A549 (cell line): ENCODE measurements around the gene CHRNA4. TPM values are rescaled to one million over a fixed set of nuclear protein-coding genes. Genes with fewer than 3 reads are reported as not detected.

Experiments
- ATAC-seq, 2 experiments: fragments of 200-7000 bp in 1 of 2; fragments of >200 bp in 1 of 2; cut with Nextera tagmentation in 1 of 2; cut with Tn5 transposase in 1 of 2; 3 replicates each; pipeline versions ENCODE4 v1.8.0 to v1.9.1; 2018 to 2020; ENCODE audit warnings: mild to moderate bottlenecking in 1 of 2, moderate library complexity in 1 of 2
- CTCF ChIA-PET: fragments of 300-600 bp; sonication (Branson Sonifier 250); formaldehyde crosslinking; extraction: SDS; loops from one replicate; lab custom pipeline; 2021; ENCODE audit warnings: antibody characterized with exemption, inconsistent platforms; lab: Yijun Ruan, JAX
- POLR2A ChIA-PET: fragments of 350-600 bp; formaldehyde crosslinking; extraction: SDS; loops from one replicate; lab custom pipeline; 2021; ENCODE audit warnings: antibody characterized with exemption, inconsistent platforms; lab: Yijun Ruan, JAX
- DNase-seq, 2 experiments: peaks; one replicate each; pipeline versions ENCODE4 v3.0.0 to v3.0.0-alpha.2; 2011 to 2016; ENCODE audit warnings: low read depth in 1 of 2, low spot score in 1 of 2
- FAIRE-seq: peaks from 2 replicates; lab custom pipeline; 2011; peaks lifted over from hg19 to GRCh38; lab: Jason Lieb, UNC
- H3K27ac ChIP-seq, 2 experiments: fragments of >200 bp; sonication (Bioruptor Twin); formaldehyde crosslinking; 3 replicates each; pipeline ENCODE4 v1.5.1; 2016 to 2017
- H3K4me1 ChIP-seq: fragments of >200 bp; sonication (Bioruptor Twin); formaldehyde crosslinking; 3 replicates; pipeline ENCODE4 v1.6.1; 2016
- H3K4me2 ChIP-seq: fragments of >200 bp; sonication (Bioruptor Twin); formaldehyde crosslinking; 3 replicates; pipeline ENCODE4 v1.6.1; 2016
- H3K4me3 ChIP-seq: fragments of >200 bp; sonication (Bioruptor Twin); formaldehyde crosslinking; 3 replicates; pipeline ENCODE4 v1.5.1; 2016
- H3K9me3 ChIP-seq: fragments of >200 bp; sonication (Bioruptor Twin); formaldehyde crosslinking; 3 replicates; pipeline ENCODE4 v1.6.1; 2016
- BCL3 ChIP-seq: fragments of >200 bp; sonication (Bioruptor Twin); formaldehyde crosslinking; IDR thresholded peaks from 3 replicates; pipeline ENCODE4 v1.6.1; 2016
- CBX2 ChIP-seq: fragments of 200-600 bp; sonication (generic); IDR thresholded peaks from 2 replicates; pipeline ENCODE4 v1.6.1; 2016; ENCODE audit warnings: low read depth, mild to moderate bottlenecking, borderline replicate concordance
- CBX8 ChIP-seq: fragments of 200-600 bp; sonication (generic); IDR thresholded peaks from 2 replicates; pipeline ENCODE4 v1.6.1; 2016
- CEBPB ChIP-seq, 2 experiments: fragments of >200 bp in 1 of 2; sonication (Bioruptor Twin) in 1 of 2; formaldehyde crosslinking in 1 of 2; IDR thresholded peaks; 2 replicates each; pipeline ENCODE4 v1.6.1; 2012 to 2016
- EHF ChIP-seq: fragments of 250-450 bp; sonication (Bioruptor Pico); IDR thresholded peaks from 2 replicates; pipeline ENCODE4 v1.5.0; 2020; ENCODE audit warnings: mild to moderate bottlenecking
- EHMT2 ChIP-seq: fragments of 200-600 bp; sonication (generic); IDR thresholded peaks from 2 replicates; pipeline ENCODE4 v1.6.1; 2016; ENCODE audit warnings: antibody characterized with exemption, low read depth, mild to moderate bottlenecking, moderate library complexity
- ESRRA ChIP-seq: fragments of 150-350 bp; IDR thresholded peaks from 2 replicates; pipeline ENCODE4 v1.6.1; 2014; ENCODE audit warnings: mild to moderate bottlenecking, low read length, borderline replicate concordance
- HDAC2 ChIP-seq: fragments of 200-600 bp; sonication (generic); IDR thresholded peaks from 2 replicates; pipeline ENCODE4 v1.6.1; 2016
- HOXA7 ChIP-seq: fragments of 250-450 bp; sonication (Bioruptor Pico); IDR thresholded peaks from 2 replicates; pipeline ENCODE4 v1.5.0; 2020; ENCODE audit warnings: mild to moderate bottlenecking, moderate library complexity
- KDM5A ChIP-seq: fragments of 200-600 bp; sonication (generic); IDR thresholded peaks from 2 replicates; pipeline ENCODE4 v1.6.1; 2016; ENCODE audit warnings: antibody characterized with exemption, mild to moderate bottlenecking
- MAFK ChIP-seq: fragments of 450-650 bp; IDR thresholded peaks from 2 replicates; pipeline ENCODE4 v1.6.1; 2014; ENCODE audit not compliant: partially characterized antibody
- MAZ ChIP-seq: fragments of 150-350 bp; IDR thresholded peaks from 2 replicates; pipeline ENCODE4 v1.6.1; 2014; ENCODE audit warnings: antibody characterized with exemption, low read depth, low read length, borderline replicate concordance
- NPAS2 ChIP-seq: fragments of 250-450 bp; sonication (Bioruptor Pico); IDR thresholded peaks from 2 replicates; pipeline ENCODE4 v1.8.0; 2022; ENCODE audit warnings: mild to moderate bottlenecking, moderate library complexity, borderline replicate concordance
- NR3C1 ChIP-seq: fragments of >200 bp; sonication (Bioruptor Twin); formaldehyde crosslinking; IDR thresholded peaks from 3 replicates; pipeline ENCODE4 v1.6.1; 2017
- PBX3 ChIP-seq: IDR thresholded peaks from 2 replicates; pipeline ENCODE4 v1.6.1; 2012
- PHF8 ChIP-seq: fragments of 200-600 bp; sonication (generic); IDR thresholded peaks from 2 replicates; pipeline ENCODE4 v1.6.1; 2016; ENCODE audit warnings: low read depth, mild to moderate bottlenecking, antibody characterized with exemption, moderate library complexity, borderline replicate concordance
- POLR2A ChIP-seq: IDR thresholded peaks from 2 replicates; pipeline ENCODE4 v1.6.1; 2012; ENCODE audit warnings: mild to moderate bottlenecking, low read length
- POLR2AphosphoS2 ChIP-seq: conservative IDR thresholded peaks from 2 replicates; pipeline ENCODE4 v1.6.1; 2012; ENCODE audit warnings: low read length, improper control_type of control experiment, inconsistent platforms
- RARB ChIP-seq: fragments of 250-450 bp; sonication (Bioruptor Pico); IDR thresholded peaks from 2 replicates; pipeline ENCODE4 v1.8.0; 2021; ENCODE audit warnings: mild to moderate bottlenecking, moderate library complexity
- RCOR1 ChIP-seq: fragments of 150-350 bp; IDR thresholded peaks from 2 replicates; pipeline ENCODE4 v1.6.1; 2014; ENCODE audit warnings: antibody characterized with exemption, low read length, low read depth
- REST ChIP-seq: fragments of 200-600 bp; sonication (generic); IDR thresholded peaks from 2 replicates; pipeline ENCODE4 v1.6.1; 2016; ENCODE audit warnings: antibody characterized with exemption, mild to moderate bottlenecking, moderate library complexity
- RNF2 ChIP-seq: fragments of 200-600 bp; sonication (generic); IDR thresholded peaks from 2 replicates; pipeline ENCODE4 v1.6.1; 2016; ENCODE audit warnings: low read depth, mild to moderate bottlenecking, antibody characterized with exemption, moderate library complexity, borderline replicate concordance
- SMC3 ChIP-seq: fragments of >200 bp; sonication (Bioruptor Twin); formaldehyde crosslinking; IDR thresholded peaks from 3 replicates; pipeline ENCODE4 v1.6.1; 2018; ENCODE audit warnings: inconsistent platforms
- SREBF2 ChIP-seq: fragments of 450-650 bp; IDR thresholded peaks from 2 replicates; pipeline ENCODE4 v1.6.1; 2014; ENCODE audit warnings: mild to moderate bottlenecking, moderate library complexity
- USF2 ChIP-seq: fragments of 450-650 bp; IDR thresholded peaks from 2 replicates; pipeline ENCODE4 v1.6.1; 2014; ENCODE audit warnings: antibody characterized with exemption
- ZFP36 ChIP-seq: fragments of 450-650 bp; IDR thresholded peaks from 2 replicates; pipeline ENCODE4 v1.6.1; 2014; ENCODE audit warnings: borderline replicate concordance; ENCODE audit not compliant: partially characterized antibody
- WGBS: methylation state at CpG from one replicate; pipeline ENCODE4 v1.1.6; 2017; ENCODE audit errors: missing lambda C conversion rate; 5-methylcytosine and 5-hydroxymethylcytosine counted together
- polyA plus RNA-seq, 4 experiments: library from polyadenylated mRNA; depleted of rRNA in 3 of 4; stranded (reverse); fragments of >200 nt; fragmentation: RNase III in 1 of 4; extraction: RNeasy Plus Mini Kit Qiagen cat#74134 plus additional on column Dnase treatment in 1 of 4; gene quantifications; 2 replicates in 3 of 4; 3 replicates in 1 of 4; pipeline ENCODE4 v1.2.3, GENCODE V29; 2011 to 2017

CHRNA4 gene
- polyA plus RNA-seq, 2 of the 4 experiments (the other 2 are of a cell fraction): 0.03 to 0.23 TPM

- FAIRE-seq: no peak
- no peak overlapping the region for H3K27ac ChIP-seq
- DNase-seq: no peak
- ChIA-PET POLR2A (no interaction called here), CTCF (interaction anchor here (0.6 to 2.4 kb wide), 2 partner anchors 43 to 93 kb away, joined by 3 to 6 read pairs; no protein-coding TSS in a partner anchor)
- 62% methylated on average over 26 of the region's 28 CpGs for WGBS
- no peak overlapping the region for H3K4me3 ChIP-seq
- no peaks in the 10 kb centered on the region for H3K9me3 ChIP-seq
- TF ChIP-seq EHF (CRISPR knock-in tag) (no peak), CBX8 (no peak), NPAS2 (CRISPR knock-in tag) (no peak), MAZ (no peak), NR3C1 (no peak), MAFK (no peak)
- no peak overlapping the region for H3K4me2 ChIP-seq
- H3K4me1 ChIP-seq: no peaks in the 10 kb centered on the region
- peak in 1 of 2 experiments; percentile 40; a peak in 3 of 6 replicates for ATAC-seq
These were observed 9.1 kb downstream of the CHRNA4 start for GRCh38 chr20:63351811-63352591.

GRCh38 chr20:63351326-63351700 is 9.8 kb downstream of the CHRNA4 start:
- Histone ChIP-seq H3K4me3 (no peak overlapping the region), H3K9me3 (no peaks in the 10 kb centered on the region), H3K4me2 (no peak overlapping the region), H3K4me1 (no peaks in the 10 kb centered on the region), H3K27ac (no peak overlapping the region)
- FAIRE-seq (no peak), ATAC-seq (no peak), DNase-seq (no peak)
- ChIA-PET CTCF (interaction anchor here (0.6 to 2.4 kb wide), 2 partner anchors 42 to 93 kb away, joined by 3 to 6 read pairs; no protein-coding TSS in a partner anchor), POLR2A (no interaction called here)
- WGBS: 85% methylated on average over 12 of the region's 12 CpGs
- no peak for TF ChIP-seq RNF2
- no peak for TF ChIP-seq USF2
- no peak for TF ChIP-seq RARB (CRISPR knock-in tag)
- TF ChIP-seq RCOR1: no peak

- no peak overlapping the region for H3K27ac ChIP-seq
- CTCF ChIA-PET: interaction anchor here (2.4 kb wide), 1 partner anchor 42 kb away, joined by 6 read pairs; no protein-coding TSS in a partner anchor
- TF ChIP-seq RCOR1: no peak
- TF ChIP-seq ZFP36: no peak
- no peak for TF ChIP-seq SREBF2
- TF ChIP-seq CBX2: no peak
- no peak for TF ChIP-seq SMC3
- TF ChIP-seq POLR2A: no peak
- no peak for TF ChIP-seq PBX3
- TF ChIP-seq KDM5A: no peak
- TF ChIP-seq HOXA7 (CRISPR knock-in tag): no peak
- no peak for TF ChIP-seq ESRRA
- no peak for TF ChIP-seq POLR2AphosphoS2
- TF ChIP-seq HDAC2: no peak
- TF ChIP-seq MAFK: no peak
- TF ChIP-seq PHF8: no peak
- no peak for TF ChIP-seq REST
- no peak for TF ChIP-seq CEBPB (IDR thresholded peaks at IDR 0.05)
- no peak for TF ChIP-seq BCL3
- no peak for TF ChIP-seq EHF (CRISPR knock-in tag)
- no peak for TF ChIP-seq EHMT2
- TF ChIP-seq, all 56 proteins: peak for 0
- Histone ChIP-seq H3K4me1 (no peaks in the 10 kb centered on the region), H3K4me3 (no peak overlapping the region), H3K4me2 (no peak overlapping the region), H3K9me3 (no peaks in the 10 kb centered on the region)
- FAIRE-seq (no peak), ATAC-seq (no peak), DNase-seq (no peak)
- WGBS: 76% methylated on average over 46 of the region's 46 CpGs
- POLR2A ChIA-PET: no interaction called here
These were observed 10.4 kb downstream of the CHRNA4 start for GRCh38 chr20:63350597-63351325.
